Stimulated activated naive CD4-positive, alpha-beta T cell (primary cell): ENCODE measurements around the gene ZNF710.
"Not testable (repeated sequence)": the region's sequence is repeated elsewhere in the genome, so short reads cannot be mapped to it uniquely, and the experiment has no call there.

Experiments
- DNase-seq, 6 experiments: peaks; one replicate each; lab custom pipeline; 2025; lab: John Stamatoyannopoulos, UW

The ZNF710 gene, protein sequence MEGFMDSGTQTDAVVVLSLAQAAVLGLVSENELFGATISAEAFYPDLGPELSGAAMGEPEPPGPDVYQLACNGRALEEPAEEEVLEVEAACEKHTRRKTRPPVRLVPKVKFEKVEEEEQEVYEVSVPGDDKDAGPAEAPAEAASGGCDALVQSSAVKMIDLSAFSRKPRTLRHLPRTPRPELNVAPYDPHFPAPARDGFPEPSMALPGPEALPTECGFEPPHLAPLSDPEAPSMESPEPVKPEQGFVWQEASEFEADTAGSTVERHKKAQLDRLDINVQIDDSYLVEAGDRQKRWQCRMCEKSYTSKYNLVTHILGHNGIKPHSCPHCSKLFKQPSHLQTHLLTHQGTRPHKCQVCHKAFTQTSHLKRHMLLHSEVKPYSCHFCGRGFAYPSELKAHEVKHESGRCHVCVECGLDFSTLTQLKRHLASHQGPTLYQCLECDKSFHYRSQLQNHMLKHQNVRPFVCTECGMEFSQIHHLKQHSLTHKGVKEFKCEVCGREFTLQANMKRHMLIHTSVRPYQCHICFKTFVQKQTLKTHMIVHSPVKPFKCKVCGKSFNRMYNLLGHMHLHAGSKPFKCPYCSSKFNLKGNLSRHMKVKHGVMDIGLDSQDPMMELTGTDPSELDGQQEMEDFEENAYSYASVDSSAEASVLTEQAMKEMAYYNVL

GRCh38 chr15:90001062-90001682 is at the start of gene ZNF710:
TSS of gene ZNF710 (plus strand) at chr15:90001324. CDS start at chr15:90067138, 65,814 bp downstream.
- DNase-seq, result peak in 5 of 6 experiments; percentile 22 to 49 (median 28)

DNA sequence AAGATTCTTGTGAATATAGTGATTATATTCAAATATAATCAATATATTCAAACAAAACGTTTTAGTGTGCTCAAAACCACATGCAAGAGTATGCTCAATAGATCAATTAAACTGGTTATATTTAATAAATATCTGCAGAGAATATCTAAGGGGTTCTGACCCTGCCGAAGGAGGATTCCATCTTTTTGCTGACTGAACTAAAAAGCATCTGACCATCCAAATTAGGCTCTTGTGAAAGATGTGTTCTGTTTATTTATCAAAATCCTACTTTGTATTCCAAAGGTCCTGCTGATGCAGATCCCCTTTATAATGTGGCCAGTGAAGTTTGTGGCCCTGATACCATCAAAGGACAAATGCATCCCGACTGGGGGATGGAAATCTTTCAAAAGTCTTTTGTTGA is 46.6 kb upstream of the ZNF710 start:
- DNase-seq, result no peak

GRCh38 chr15:89955449-89955998 is 45.6 kb upstream of the ZNF710 start:
- DNase-seq, result not testable (repeated sequence)

- no peak for DNase-seq
These were observed 42.9 kb upstream of the ZNF710 start for GRCh38 chr15:89958107-89958805.

GRCh38 chr15:89963301-89964231 is 37.6 kb upstream of the ZNF710 start:
- DNase-seq, result no peak

DNA sequence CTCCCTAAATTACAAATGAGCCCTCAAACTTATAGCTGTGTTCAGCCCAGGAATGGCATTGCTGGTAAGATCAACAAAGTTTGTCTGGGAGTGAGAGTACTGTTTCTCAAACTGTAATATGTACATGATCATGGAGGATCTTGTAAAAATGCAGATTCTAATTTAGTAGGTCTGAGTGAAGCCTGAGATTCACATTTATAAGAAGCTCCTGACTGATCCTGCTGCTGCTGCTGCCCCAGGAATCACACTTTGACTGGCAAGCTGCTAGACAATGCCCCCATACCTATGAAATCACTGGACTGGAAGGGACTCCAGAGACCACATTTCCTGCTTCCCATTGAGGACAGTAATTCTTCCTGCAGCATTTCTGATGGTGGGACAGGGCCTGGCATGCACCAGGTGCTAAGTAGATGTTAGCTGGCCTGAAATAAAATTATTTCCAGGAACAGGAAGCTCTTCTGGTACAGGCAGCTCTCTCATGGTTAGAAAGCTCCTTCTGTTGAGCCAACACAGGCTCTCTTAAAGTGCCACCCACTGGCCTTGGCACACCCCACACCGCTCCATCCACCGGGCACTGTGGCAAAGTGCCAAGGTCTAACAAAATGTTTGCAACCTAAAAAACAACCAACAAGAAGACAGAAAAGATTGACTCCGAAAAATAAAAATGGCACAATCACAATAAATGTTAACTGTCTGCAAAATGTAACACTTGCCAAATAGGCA is 36.7 kb upstream of the ZNF710 start:
- no peak for DNase-seq

GRCh38 chr15:89967881-89968280 is 33.2 kb upstream of the ZNF710 start:
- DNase-seq, result no peak

GRCh38 chr15:89971592-89971997 is 29.5 kb upstream of the ZNF710 start:
- DNase-seq, result peak in 2 of 6 experiments; percentile 2 to 12

GRCh38 chr15:89972085-89972484 is 29.0 kb upstream of the ZNF710 start:
- DNase-seq, result no peak

- no peak for DNase-seq
These were observed 25.5 kb upstream of the ZNF710 start for GRCh38 chr15:89975482-89976245.

DNA sequence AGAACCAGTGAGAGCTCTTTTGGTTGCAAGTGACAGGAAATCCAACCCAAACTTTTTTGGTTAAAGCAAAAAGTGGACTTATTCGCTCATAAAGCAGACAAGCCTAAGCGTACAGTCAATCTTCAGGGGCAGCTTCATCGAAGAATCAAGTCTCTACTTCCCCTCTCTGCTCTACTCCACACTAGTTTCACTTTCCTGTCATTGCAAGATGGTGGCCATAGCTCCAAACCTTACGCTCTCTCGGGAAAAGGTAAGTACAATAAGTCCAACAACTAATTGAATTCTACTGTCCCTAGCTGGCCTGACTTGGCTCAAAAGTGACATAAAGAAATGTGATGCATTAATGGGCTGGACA is 24.9 kb upstream of the ZNF710 start:
- DNase-seq, result no peak

DNA sequence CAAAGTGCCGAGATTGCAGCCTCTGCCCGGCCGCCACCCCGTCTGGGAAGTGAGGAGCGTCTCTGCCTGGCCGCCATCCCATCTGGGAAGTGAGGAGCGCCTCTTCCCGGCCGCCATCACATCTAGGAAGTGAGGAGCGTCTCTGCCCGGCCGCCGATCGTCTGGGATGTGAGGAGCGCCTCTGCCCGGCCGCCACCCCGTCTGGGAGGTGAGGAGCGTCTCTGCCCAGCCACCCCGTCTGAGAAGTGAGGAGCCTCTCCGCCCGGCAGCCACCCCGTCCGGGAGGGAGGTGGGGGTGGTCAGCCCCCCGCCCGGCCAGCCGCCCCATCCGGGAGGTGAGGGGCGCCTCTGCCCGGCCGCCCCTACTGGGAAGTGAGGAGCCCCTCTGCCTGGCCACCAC is 23.3 kb upstream of the ZNF710 start:
- DNase-seq, result not testable (repeated sequence)

DNA sequence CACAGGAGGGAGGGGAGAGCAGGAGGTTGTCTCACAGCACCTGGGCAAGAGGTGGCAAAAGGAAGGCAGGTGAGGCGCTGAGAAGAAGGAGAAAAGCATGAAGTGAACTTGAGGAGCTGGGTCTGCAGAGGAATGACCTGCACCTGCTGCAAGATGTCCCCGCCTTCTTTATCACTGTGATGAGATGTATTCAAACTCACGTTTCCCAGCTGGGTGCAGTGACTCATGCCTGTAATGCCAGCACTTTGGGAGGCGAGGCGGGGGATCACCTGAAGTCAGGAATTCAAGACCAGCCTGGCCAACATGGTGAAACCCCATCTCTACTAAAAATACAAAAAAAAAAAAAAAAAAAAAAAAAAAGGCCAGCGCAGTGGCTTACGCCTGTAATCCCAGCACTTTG is 22.2 kb upstream of the ZNF710 start:
- DNase-seq, result no peak

- no peak for DNase-seq
These were observed 20.2 kb upstream of the ZNF710 start for GRCh38 chr15:89980896-89981295.

DNA sequence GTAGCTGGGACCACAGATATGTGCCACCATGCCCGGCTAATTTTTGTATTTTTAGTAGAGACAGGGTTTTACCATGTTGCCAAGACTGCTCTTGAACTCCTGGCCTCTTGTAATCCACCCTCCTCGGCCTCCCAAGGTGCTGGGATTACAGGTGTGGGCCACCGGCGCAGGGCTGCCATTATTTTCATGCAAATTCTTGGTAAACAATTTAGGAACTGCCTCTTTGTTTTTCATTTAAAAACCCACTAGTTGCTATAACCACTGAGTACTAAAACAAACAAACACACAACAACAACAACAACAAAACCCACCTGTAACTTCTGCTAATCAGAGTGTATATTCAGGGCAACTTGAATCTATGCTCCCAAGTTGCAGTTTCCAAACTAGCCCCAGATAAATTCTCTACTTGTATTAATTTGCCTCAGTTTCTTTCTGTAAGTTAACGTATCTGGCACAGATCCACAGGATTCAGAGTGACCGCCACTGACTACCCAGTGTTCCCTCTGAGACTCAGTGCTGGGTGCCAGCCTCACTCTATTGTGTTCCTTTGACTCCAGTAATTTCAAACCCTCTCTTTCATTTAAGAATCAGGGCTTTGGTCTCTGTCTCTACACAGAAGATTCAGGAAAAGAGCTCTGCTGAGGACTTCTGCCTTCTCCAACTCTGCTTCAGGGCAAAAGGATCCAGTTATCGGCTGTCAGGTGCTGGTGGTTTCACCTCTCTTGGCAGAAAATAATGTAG is 18.6 kb upstream of the ZNF710 start:
- no peak for DNase-seq

GRCh38 chr15:89984001-89984400 is 17.1 kb upstream of the ZNF710 start:
- DNase-seq, result no peak

GRCh38 chr15:89984421-89985010 is 16.6 kb upstream of the ZNF710 start:
- DNase-seq, result no peak

- DNase-seq, result no peak
These were observed 16.0 kb upstream of the ZNF710 start for GRCh38 chr15:89985111-89985510.
